IPS-NIHi7 (cell line): ENCODE measurements around the gene GATC.
"Not testable (repeated sequence)": the region's sequence is repeated elsewhere in the genome, so short reads cannot be mapped to it uniquely, and the experiment has no call there.

Source experiments
- DNase-seq: peaks from one replicate; pipeline ENCODE4 v3.0.0; 2012; ENCODE audit warnings: mixed read lengths; ENCODE audit errors: extremely low spot score

Gene GATC

GRCh38 chr12:120470150-120470784 is 24.0 kb downstream of the GATC start:
- DNase-seq, result no peak

- DNase-seq, result no peak
Measured at GRCh38 chr12:120472521-120472920, 26.3 kb downstream of the GATC start.

- no peak for DNase-seq
Measured at GRCh38 chr12:120473807-120474615, 27.8 kb downstream of the GATC start.

DNA sequence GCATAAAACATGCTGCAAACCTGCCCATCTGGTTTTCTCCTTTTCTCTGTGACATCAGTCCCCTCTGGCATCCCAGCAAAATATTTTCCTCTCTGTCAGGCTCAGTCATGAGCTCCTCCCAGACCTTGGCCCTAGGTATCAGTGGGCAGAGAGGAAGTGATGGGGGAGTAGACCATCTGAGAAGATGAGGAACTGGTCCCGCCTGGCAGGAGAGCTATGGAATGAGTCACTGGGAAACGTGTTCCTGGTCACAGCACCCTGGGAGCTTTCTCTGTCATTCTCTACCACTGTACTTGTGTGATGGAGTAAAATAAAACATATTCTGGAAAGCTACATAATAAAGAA is 28.3 kb downstream of the GATC start:
- peak; percentile 44 for DNase-seq

DNA sequence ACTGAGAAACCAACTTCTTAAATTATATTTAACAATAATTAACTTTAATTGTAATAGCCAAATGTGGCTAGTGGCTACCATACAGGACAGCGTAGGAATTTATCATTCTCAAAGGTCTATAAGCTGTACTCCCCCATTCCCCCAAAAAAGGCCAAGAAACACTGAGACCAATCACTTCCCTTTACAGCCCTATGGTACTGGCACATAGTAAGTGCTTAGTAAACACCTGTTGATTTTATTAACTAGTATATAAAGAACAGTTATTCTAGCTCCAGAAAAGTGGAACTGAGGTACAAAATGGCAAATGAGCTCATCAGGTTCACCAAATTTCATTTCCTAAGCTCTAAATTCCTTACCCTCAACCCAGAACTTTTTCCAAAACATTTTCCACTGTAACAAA is 29.4 kb downstream of the GATC start:
- no peak for DNase-seq

DNA sequence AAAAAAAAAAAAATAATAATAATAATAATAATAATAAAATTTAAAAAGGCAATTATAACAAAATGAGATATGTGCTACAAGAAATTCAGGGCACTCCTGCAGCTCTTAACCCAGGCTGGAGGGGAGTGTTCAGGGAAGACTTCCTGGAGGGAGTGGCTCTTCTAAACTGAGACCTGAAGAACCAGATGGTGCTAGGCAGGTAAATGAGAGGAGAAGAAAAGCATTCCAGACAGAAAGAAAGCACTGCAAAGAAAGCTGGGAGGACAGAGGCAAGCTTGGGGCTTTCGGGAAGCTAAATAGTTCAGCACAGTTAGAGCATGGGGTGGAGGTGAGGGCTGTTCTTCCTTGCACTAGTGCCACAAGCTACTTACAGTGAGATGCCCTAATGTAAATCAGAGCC is 33.2 kb downstream of the GATC start:
- no peak for DNase-seq

DNA sequence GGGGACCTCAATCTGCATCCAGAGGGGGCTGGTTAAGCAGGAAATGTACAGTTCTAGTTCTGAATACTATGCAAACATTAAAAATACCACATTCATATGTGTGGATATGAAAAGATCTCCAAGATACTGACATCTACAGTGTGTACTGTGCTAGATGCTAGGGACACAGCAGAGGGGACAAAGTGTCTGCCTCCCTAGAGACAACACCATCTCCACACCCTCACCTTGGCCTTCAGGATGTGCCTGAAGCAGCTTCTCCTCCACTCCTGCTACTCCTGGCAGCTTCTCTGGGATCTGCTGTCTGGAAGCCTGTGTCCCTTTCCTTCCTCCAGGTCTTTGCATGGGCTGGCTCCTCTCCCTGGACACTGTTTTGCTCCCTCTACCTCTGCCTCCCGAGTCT is 34.0 kb downstream of the GATC start:
- DNase-seq, result no peak

DNA sequence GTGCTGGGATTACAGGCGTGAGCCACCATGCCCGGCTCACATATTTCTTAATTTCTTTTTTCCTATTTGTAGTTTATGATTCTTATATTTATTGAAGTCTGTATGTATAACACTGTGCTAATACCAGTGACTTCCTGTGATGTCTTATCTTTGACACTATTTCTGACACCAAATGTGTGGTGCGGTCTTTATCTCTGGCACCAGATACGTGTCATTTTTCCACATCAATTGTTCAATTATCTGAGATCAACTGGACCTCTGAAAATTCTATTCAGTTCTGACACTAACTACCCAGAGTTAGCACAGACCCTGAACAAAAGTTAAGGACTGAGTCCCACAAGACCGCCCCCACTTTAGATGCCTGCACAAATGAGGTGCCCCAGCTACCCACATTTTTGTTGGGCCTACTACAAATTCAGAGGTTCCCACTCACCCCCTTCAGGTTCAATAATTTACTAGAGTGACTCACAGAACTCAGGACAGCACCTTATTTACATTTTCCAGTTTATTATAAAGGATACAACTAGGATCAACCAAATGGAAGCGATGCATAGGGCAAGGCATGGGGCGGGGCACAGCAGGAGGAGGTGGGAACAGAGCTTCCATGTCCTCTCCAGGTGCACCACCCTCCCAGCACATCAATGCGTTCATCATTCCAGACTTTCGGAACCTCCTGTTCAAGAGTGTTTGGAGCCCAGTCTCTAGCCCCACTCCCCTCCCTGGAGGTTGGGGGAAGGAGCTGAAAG is 35.0 kb downstream of the GATC start:
- no peak for DNase-seq

DNA sequence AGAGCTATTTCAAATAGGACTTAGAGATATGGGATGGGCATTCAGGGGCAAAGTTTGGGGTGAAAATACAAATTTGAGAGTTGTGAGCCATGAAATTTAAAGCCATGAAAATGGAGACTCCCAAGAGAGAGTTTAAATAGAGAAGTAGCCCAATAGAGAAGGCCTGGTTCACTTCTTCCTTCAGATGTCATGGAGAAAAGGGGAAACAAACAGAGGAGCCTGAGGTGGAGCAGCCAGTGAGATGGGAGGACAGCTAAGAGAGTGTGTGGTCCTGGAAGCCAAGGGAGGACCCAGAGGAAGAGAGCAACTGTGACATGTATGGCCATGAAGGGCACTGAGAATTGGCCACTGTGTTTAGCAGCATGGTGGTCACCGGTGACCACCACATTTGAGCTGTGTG is 37.4 kb downstream of the GATC start:
- no peak for DNase-seq

- no peak for DNase-seq
Measured at GRCh38 chr12:120485961-120486881, 40.0 kb downstream of the GATC start.

- not testable (repeated sequence) for DNase-seq
Measured at GRCh38 chr12:120487552-120487951, 41.3 kb downstream of the GATC start.

DNA sequence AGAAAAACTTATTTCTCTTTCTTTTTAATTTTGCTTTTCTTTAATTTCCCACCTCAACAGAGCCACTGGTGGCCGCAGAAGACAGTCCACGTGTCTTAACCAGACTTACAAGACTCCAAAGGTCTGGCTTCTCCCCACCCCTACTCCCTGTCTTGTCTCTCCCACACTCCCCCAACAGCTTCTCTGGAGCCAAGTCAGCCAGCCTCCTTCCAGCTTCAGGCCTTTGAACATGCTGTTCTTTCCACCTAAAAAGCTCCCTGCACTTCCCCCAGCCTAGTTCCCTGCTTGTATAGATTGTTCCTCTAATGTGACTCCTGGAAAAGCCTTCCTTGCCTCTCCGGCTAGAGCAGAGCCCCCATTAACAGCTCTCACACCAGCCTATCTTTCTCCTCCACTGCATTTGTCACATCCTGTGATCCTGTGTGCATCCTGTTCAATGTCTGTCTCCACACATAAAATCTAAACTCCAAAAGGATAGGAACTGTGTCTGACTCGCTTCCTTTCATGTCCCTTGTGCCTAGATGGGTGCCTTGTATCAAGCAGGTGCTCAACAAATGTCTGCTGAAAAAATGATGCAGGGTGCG is 41.9 kb downstream of the GATC start:
- DNase-seq, result no peak

DNA sequence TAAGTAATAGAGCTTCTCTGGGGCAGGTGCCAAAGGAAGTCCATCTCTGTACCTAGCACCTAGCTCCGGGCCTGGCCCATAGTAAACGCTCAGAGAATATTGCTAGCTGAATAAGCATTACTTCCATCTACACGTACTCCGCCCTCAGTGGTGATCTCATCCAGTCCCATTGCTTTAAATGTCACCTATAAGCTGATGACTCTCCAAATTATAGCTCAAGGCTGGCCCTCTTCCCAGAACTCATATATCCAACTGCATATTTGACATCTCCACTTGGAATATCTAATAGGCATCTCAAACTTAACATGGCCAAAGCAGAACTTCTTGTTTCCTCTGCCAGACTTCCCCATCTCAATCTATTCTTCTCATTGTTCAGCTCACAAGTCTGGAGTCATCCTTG is 42.8 kb downstream of the GATC start:
- DNase-seq, result no peak

- no peak for DNase-seq
Measured at GRCh38 chr12:120490325-120490724, 44.1 kb downstream of the GATC start.

GRCh38 chr12:120490833-120491512 is 44.7 kb downstream of the GATC start:
- no peak for DNase-seq

- DNase-seq, result no peak
Measured at GRCh38 chr12:120495186-120495730, 49.0 kb downstream of the GATC start.

GRCh38 chr12:120495731-120496412 is 49.6 kb downstream of the GATC start, which contains the start of gene DYNLL1:
Gene DYNLL1 (plus strand): TSS chr12:120496113. CDS start chr12:120496422, 309 bp downstream.
- peak; percentile 99 for DNase-seq

- peak; percentile 63 for DNase-seq
Measured at GRCh38 chr12:120496413-120497340, 50.4 kb downstream of the GATC start.
